Neuronal stem cell (in vitro differentiated cells): ENCODE data around the gene OPN3.

Experiments
- DNase-seq: peaks from one replicate; pipeline ENCODE4 v3.0.0-alpha.2; 2013; ENCODE audit warnings: low spot score
- H2AFZ ChIP-seq: one replicate; pipeline ENCODE4 v1.6.1; 2013; ENCODE audit warnings: mild to moderate bottlenecking, low read length, inconsistent platforms
- H2AK5ac ChIP-seq: 2 replicates; pipeline ENCODE4 v1.6.1; 2013; ENCODE audit warnings: low read depth, mild to moderate bottlenecking, inconsistent platforms, low read length, moderate library complexity, mixed read lengths
- H2BK120ac ChIP-seq: 2 replicates; pipeline ENCODE4 v1.6.1; 2013; ENCODE audit warnings: low read depth, mild to moderate bottlenecking, inconsistent platforms, low read length, moderate library complexity, mixed read lengths
- H2BK12ac ChIP-seq: one replicate; pipeline ENCODE4 v1.6.1; 2013; ENCODE audit warnings: low read length, inconsistent platforms
- H2BK15ac ChIP-seq: 2 replicates; pipeline ENCODE4 v1.6.1; 2013; ENCODE audit warnings: mild to moderate bottlenecking, low read length, inconsistent platforms, mixed read lengths
- H2BK5ac ChIP-seq: one replicate; pipeline ENCODE4 v1.6.1; 2013; ENCODE audit warnings: inconsistent platforms, mild to moderate bottlenecking, low read length, moderate library complexity
- H3K14ac ChIP-seq: one replicate; pipeline ENCODE4 v1.6.1; 2013; ENCODE audit warnings: low read length, inconsistent platforms
- H3K18ac ChIP-seq: 2 replicates; pipeline ENCODE4 v1.6.1; 2013; ENCODE audit warnings: low read length, inconsistent platforms
- H3K23ac ChIP-seq: 2 replicates; pipeline ENCODE4 v1.6.1; 2013; ENCODE audit warnings: low read depth, mild to moderate bottlenecking, mixed read lengths, low read length, inconsistent platforms; ENCODE audit not compliant: poor library complexity
- H3K27ac ChIP-seq: replicated peaks from 3 replicates; pipeline ENCODE4 v1.5.1; 2013; ENCODE audit warnings: low read length, inconsistent platforms
- H3K27me3 ChIP-seq, 3 experiments: 2 replicates each; pipeline ENCODE4 v1.6.1; 2013; ENCODE audit warnings: low read length in 3 of 3, mild to moderate bottlenecking in 2 of 3, inconsistent platforms in 1 of 3, low read depth in 1 of 3, mixed read lengths in 1 of 3, moderate library complexity in 1 of 3; ENCODE audit not compliant: control insufficient read depth in 3 of 3, insufficient read depth in 3 of 3
- H3K36me3 ChIP-seq, 2 donors: replicated peaks in 1 of 2; 2 replicates each; pipeline ENCODE4 v1.6.1; 2013; ENCODE audit warnings: low read length in 2 of 2; ENCODE audit not compliant: control insufficient read depth in 2 of 2, insufficient read depth in 2 of 2
- H3K4ac ChIP-seq: 2 replicates; pipeline ENCODE4 v1.6.1; 2013; ENCODE audit warnings: inconsistent platforms, mild to moderate bottlenecking, low read length, moderate library complexity
- H3K4me1 ChIP-seq, 2 donors: 1 replicate in 1 of 2; 2 replicates in 1 of 2; pipeline ENCODE4 v1.6.1; 2013; ENCODE audit warnings: low read length in 2 of 2, low read depth in 1 of 2; ENCODE audit not compliant: control insufficient read depth in 2 of 2, insufficient read depth in 1 of 2
- H3K4me2 ChIP-seq: one replicate; pipeline ENCODE4 v1.6.1; 2013; ENCODE audit warnings: mild to moderate bottlenecking, low read length, inconsistent platforms; ENCODE audit not compliant: insufficient read depth, poor library complexity, severe bottlenecking
- H3K4me3 ChIP-seq, 2 donors: 2 replicates each; pipeline ENCODE4 v1.5.1; 2013; ENCODE audit warnings: low read length in 2 of 2, mild to moderate bottlenecking in 2 of 2, inconsistent platforms in 1 of 2, moderate library complexity in 1 of 2
- H3K79me1 ChIP-seq: one replicate; pipeline ENCODE4 v1.6.1; 2013; ENCODE audit warnings: low read depth, mild to moderate bottlenecking, inconsistent platforms, low read length, moderate library complexity
- H3K9ac ChIP-seq: one replicate; pipeline ENCODE4 v1.6.1; 2013; ENCODE audit warnings: mild to moderate bottlenecking, low read depth, low read length, inconsistent platforms; ENCODE audit not compliant: poor library complexity
- H3K9me3 ChIP-seq, 2 donors: replicated peaks in 1 of 2; 2 replicates each; pipeline versions ENCODE3 to v1.6.1; 2013; ENCODE audit warnings: low read length in 2 of 2, mild to moderate bottlenecking in 2 of 2, inconsistent platforms in 1 of 2, low read depth in 1 of 2, mixed read lengths in 1 of 2, moderate library complexity in 1 of 2; ENCODE audit not compliant: control insufficient read depth in 2 of 2, insufficient read depth in 1 of 2
- H4K8ac ChIP-seq: one replicate; pipeline ENCODE4 v1.6.1; 2013; ENCODE audit warnings: low read depth, mild to moderate bottlenecking, inconsistent platforms, low read length, moderate library complexity
- H4K91ac ChIP-seq: one replicate; pipeline ENCODE4 v1.6.1; 2013; ENCODE audit warnings: low read length, low read depth, mild to moderate bottlenecking, inconsistent platforms; ENCODE audit not compliant: poor library complexity
- WGBS, 2 donors: extraction: QIAGEN DNeasy Blood & Tissue Kit; methylation state at CpG; one replicate each; pipeline ENCODE4 v1.1.7; 2013; ENCODE audit warnings: missing lambda C conversion rate in 2 of 2, mixed read lengths in 1 of 2; ENCODE audit not compliant: insufficient read length in 2 of 2, insufficient replicate concordance in 1 of 2; ENCODE audit errors: extremely low coverage in 2 of 2; 5-methylcytosine and 5-hydroxymethylcytosine counted together

OPN3 gene

GRCh38 chr1:241557031-241557430, 83.1 kb downstream of the OPN3 start:
- Histone ChIP-seq H2BK5ac (no peak overlapping the region), H3K9me3 (no peaks in the 10 kb centered on the region), H4K91ac (no peak overlapping the region), H4K8ac (no peak overlapping the region), H3K9ac (no peak overlapping the region), H2BK15ac (no peak overlapping the region), H2BK12ac (no peak overlapping the region), H2BK120ac (no peak overlapping the region), H3K18ac (no peak overlapping the region), H3K4me1 (peaks cover 0 to under 1% of the 10 kb centered on the region in 2 donors), H3K14ac (no peak overlapping the region), H3K27ac (no peak overlapping the region), H3K4me3 (no peak overlapping the region), H3K4ac (no peak overlapping the region), H2AK5ac (no peak overlapping the region), H2AFZ (no peak overlapping the region), H3K27me3 (peaks cover 0 to 4% (median 0%) of the 10 kb centered on the region in 3 experiments), H3K4me2 (no peak overlapping the region), H3K36me3 (no peaks in the 10 kb centered on the region), H3K79me1 (no peaks in the 10 kb centered on the region), H3K23ac (no peak overlapping the region)
- 100% methylated on average over 1 of the region's 5 CpGs; no CpG with 5 or more reads in 1 of the 2 donors for WGBS, 2 donors
- DNase-seq: no peak

- Histone ChIP-seq H4K91ac (no peak overlapping the region), H3K27me3 (no peaks in the 10 kb centered on the region), H2BK15ac (no peak overlapping the region), H3K27ac (no peak overlapping the region), H2BK120ac (no peak overlapping the region), H2BK5ac (no peak overlapping the region), H2AFZ (no peak overlapping the region), H3K23ac (no peak overlapping the region), H3K36me3 (no peaks in the 10 kb centered on the region), H3K4me2 (no peak overlapping the region), H3K14ac (no peak overlapping the region), H3K9me3 (no peaks in the 10 kb centered on the region), H2BK12ac (no peak overlapping the region), H3K18ac (no peak overlapping the region), H3K4ac (no peak overlapping the region), H3K4me1 (peaks cover 0 to 3% of the 10 kb centered on the region in 2 donors), H3K9ac (no peak overlapping the region), H4K8ac (no peak overlapping the region), H3K79me1 (no peaks in the 10 kb centered on the region), H2AK5ac (no peak overlapping the region), H3K4me3 (no peak overlapping the region)
- no CpG with 5 or more reads among the region's 3 CpGs for WGBS, 2 donors
- DNase-seq: no peak
These were observed 84.6 kb downstream of the OPN3 start for GRCh38 chr1:241555526-241555925.

- Histone ChIP-seq H3K18ac (no peak overlapping the region), H3K27me3 (no peaks in the 10 kb centered on the region), H3K4me3 (no peak overlapping the region), H4K8ac (no peak overlapping the region), H3K79me1 (no peaks in the 10 kb centered on the region), H2BK5ac (no peak overlapping the region), H3K14ac (no peak overlapping the region), H2BK15ac (no peak overlapping the region), H3K36me3 (no peaks in the 10 kb centered on the region), H3K9me3 (no peaks in the 10 kb centered on the region), H3K4me2 (no peak overlapping the region), H3K9ac (no peak overlapping the region), H3K4ac (no peak overlapping the region), H3K4me1 (peaks cover 0 to 3% of the 10 kb centered on the region in 2 donors), H3K23ac (no peak overlapping the region), H2BK120ac (no peak overlapping the region), H2BK12ac (no peak overlapping the region), H2AK5ac (no peak overlapping the region), H3K27ac (no peak overlapping the region), H2AFZ (no peak overlapping the region), H4K91ac (no peak overlapping the region)
- no CpG with 5 or more reads among the region's 7 CpGs for WGBS, 2 donors
- no peak for DNase-seq
These were observed 86.1 kb downstream of the OPN3 start for GRCh38 chr1:241553886-241554592.

- no peak overlapping the region for H3K4me3 ChIP-seq
- H2BK15ac ChIP-seq: no peak overlapping the region
- no peaks in the 10 kb centered on the region for H3K27me3 ChIP-seq
- no peak overlapping the region for H2BK5ac ChIP-seq
- no peaks in the 10 kb centered on the region for H3K79me1 ChIP-seq
- no peak overlapping the region for H2BK12ac ChIP-seq
- H3K14ac ChIP-seq: no peak overlapping the region
- H3K9ac ChIP-seq: no peak overlapping the region
- no peak overlapping the region for H2BK120ac ChIP-seq
- no peak overlapping the region for H3K23ac ChIP-seq
- no peak overlapping the region for H4K8ac ChIP-seq
- no CpG with 5 or more reads among the region's 22 CpGs for WGBS, 2 donors
- no peak overlapping the region for H3K4me2 ChIP-seq
- H3K27ac ChIP-seq: no peak overlapping the region
- H3K18ac ChIP-seq: no peak overlapping the region
- DNase-seq: no peak
- H4K91ac ChIP-seq: no peak overlapping the region
- no peak overlapping the region for H2AK5ac ChIP-seq
- no peaks in the 10 kb centered on the region for H3K36me3 ChIP-seq
- no peaks in the 10 kb centered on the region for H3K9me3 ChIP-seq
- H3K4me1 ChIP-seq: peaks cover 0 to 3% of the 10 kb centered on the region in 2 donors
- H2AFZ ChIP-seq: no peak overlapping the region
- H3K4ac ChIP-seq: no peak overlapping the region
These were observed 88.2 kb downstream of the OPN3 start for GRCh38 chr1:241551759-241552638.
